DND-41 (cell line): ENCODE measurements around the gene CTNNA3.

Experiments used
- ATAC-seq: fragments of 200-7000 bp; cut with Tn5 transposase; 3 replicates; pipeline ENCODE4 v1.9.1; 2021; ENCODE audit warnings: low read depth; ENCODE audit not compliant: insufficient read depth
- DNase-seq: peaks from one replicate; pipeline ENCODE4 v3.0.0-alpha.2; 2020
- H2AFZ ChIP-seq: 2 replicates; pipeline ENCODE4 v1.6.0; 2012; ENCODE audit warnings: low read depth, low read length
- H3K27ac ChIP-seq: 2 replicates; pipeline ENCODE4 v1.5.1; 2012; ENCODE audit warnings: low read length, inconsistent platforms
- H3K27me3 ChIP-seq: fragments of 200-600 bp; sonication (generic); 2 replicates; pipeline ENCODE4 v1.6.0; 2012; ENCODE audit warnings: low read length, mild to moderate bottlenecking, inconsistent platforms; ENCODE audit not compliant: insufficient read depth, poor library complexity
- H3K36me3 ChIP-seq: 2 replicates; pipeline ENCODE4 v1.5.1; 2012; ENCODE audit warnings: low read length, inconsistent platforms; ENCODE audit not compliant: insufficient read depth
- H3K4me1 ChIP-seq: 2 replicates; pipeline ENCODE4 v1.5.1; 2012; ENCODE audit warnings: mild to moderate bottlenecking, low read length; ENCODE audit not compliant: insufficient read depth
- H3K4me2 ChIP-seq: 2 replicates; pipeline ENCODE4 v1.6.0; 2012; ENCODE audit warnings: mild to moderate bottlenecking, moderate library complexity, low read length, inconsistent platforms; ENCODE audit not compliant: insufficient read depth
- H3K4me3 ChIP-seq, 2 experiments: fragments of 200-600 bp in 1 of 2; shearing (Covaris generic) in 1 of 2; 2 replicates each; pipeline ENCODE4 v1.5.1; 2012 to 2016; ENCODE audit warnings: inconsistent platforms in 2 of 2, low read length in 2 of 2, mild to moderate bottlenecking in 2 of 2, low read depth in 1 of 2, moderate library complexity in 1 of 2
- H3K79me2 ChIP-seq: 2 replicates; pipeline ENCODE4 v1.6.0; 2012; ENCODE audit warnings: low read length, inconsistent platforms; ENCODE audit not compliant: insufficient read depth
- H3K9ac ChIP-seq: 2 replicates; pipeline ENCODE4 v1.6.0; 2012; ENCODE audit warnings: low read depth, mild to moderate bottlenecking, inconsistent platforms, low read length, moderate library complexity
- H3K9me3 ChIP-seq: 2 replicates; pipeline ENCODE4 v1.5.1; 2012; ENCODE audit warnings: low read length, moderate library complexity, mild to moderate bottlenecking, inconsistent platforms; ENCODE audit not compliant: insufficient read depth, severe bottlenecking
- H4K20me1 ChIP-seq: 2 replicates; pipeline ENCODE4 v1.6.0; 2012; ENCODE audit warnings: low read length; ENCODE audit not compliant: insufficient read depth
- EZH2 ChIP-seq: IDR thresholded peaks from 3 replicates; pipeline ENCODE4 v1.6.1; 2012; ENCODE audit warnings: borderline replicate concordance, low read depth, mild to moderate bottlenecking, moderate library complexity, low read length, inconsistent platforms; ENCODE audit not compliant: severe bottlenecking
- TF ChIP-seq, protein P1 (sequence below): IDR thresholded peaks from 2 replicates; pipeline ENCODE4 v1.5.1; 2012; ENCODE audit warnings: borderline replicate concordance, low read length, moderate library complexity, mild to moderate bottlenecking; ENCODE audit not compliant: poor library complexity, severe bottlenecking; ENCODE audit errors: extremely low read depth

Gene CTNNA3

DNA sequence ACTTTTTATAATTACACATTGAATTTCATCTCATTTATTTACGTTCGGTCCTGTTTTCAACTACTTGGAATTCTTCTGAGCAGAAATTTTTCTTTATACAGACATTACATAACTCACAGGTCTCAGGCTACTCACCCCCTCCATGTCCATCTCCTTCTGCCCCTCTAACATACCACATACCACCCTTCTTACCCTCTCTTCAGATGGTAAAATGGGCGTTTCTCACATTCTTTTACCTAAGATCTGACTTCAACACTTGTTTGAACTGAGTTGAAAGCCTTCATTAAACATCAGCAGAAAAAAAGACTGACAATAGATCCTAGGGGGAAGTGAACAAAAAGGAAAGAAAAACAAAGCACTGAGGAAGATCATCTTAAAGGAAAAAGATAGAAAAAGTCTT, 309.7 kb downstream of the CTNNA3 start:
- Histone ChIP-seq H3K36me3 (no peaks in the 10 kb centered on the region), H3K27me3 (no peaks in the 10 kb centered on the region), H3K4me3 (no peak overlapping the region), H4K20me1 (no peaks in the 10 kb centered on the region), H3K27ac (no peak overlapping the region), H3K4me2 (no peak overlapping the region), H3K9me3 (no peaks in the 10 kb centered on the region), H3K4me1 (no peaks in the 10 kb centered on the region), H3K9ac (no peak overlapping the region), H2AFZ (no peak overlapping the region), H3K79me2 (no peaks in the 10 kb centered on the region)
- DNase-seq (no peak), ATAC-seq (no peak)
- no peak for TF ChIP-seq EZH2
- TF ChIP-seq, protein P1, sequence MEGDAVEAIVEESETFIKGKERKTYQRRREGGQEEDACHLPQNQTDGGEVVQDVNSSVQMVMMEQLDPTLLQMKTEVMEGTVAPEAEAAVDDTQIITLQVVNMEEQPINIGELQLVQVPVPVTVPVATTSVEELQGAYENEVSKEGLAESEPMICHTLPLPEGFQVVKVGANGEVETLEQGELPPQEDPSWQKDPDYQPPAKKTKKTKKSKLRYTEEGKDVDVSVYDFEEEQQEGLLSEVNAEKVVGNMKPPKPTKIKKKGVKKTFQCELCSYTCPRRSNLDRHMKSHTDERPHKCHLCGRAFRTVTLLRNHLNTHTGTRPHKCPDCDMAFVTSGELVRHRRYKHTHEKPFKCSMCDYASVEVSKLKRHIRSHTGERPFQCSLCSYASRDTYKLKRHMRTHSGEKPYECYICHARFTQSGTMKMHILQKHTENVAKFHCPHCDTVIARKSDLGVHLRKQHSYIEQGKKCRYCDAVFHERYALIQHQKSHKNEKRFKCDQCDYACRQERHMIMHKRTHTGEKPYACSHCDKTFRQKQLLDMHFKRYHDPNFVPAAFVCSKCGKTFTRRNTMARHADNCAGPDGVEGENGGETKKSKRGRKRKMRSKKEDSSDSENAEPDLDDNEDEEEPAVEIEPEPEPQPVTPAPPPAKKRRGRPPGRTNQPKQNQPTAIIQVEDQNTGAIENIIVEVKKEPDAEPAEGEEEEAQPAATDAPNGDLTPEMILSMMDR, result no peak

DNA sequence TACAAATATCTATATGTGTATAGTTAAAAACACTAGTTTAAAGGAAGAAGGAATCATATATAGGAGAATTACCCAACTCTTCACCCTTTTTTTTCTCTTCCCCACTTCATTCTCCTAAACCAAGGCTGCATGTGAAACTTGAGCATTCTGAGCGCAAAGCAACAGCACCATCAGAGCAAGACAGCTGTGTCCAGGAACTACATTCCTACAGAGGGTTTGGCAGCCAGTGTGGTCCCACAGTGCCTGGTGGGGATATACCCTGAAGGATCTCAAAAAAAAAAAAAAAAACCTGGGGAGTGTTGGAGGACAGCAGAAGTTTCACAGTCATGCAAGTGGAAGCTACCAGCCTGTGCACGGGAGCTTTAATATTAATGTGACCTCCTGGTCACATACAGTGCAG, 310.4 kb downstream of the CTNNA3 start:
- H3K27ac ChIP-seq, result no peak overlapping the region
- ATAC-seq (no peak), DNase-seq (no peak)
- H3K27me3 ChIP-seq, result no peaks in the 10 kb centered on the region
- no peaks in the 10 kb centered on the region for H3K79me2 ChIP-seq
- no peak overlapping the region for H3K4me2 ChIP-seq
- H3K9ac ChIP-seq, result no peak overlapping the region
- H3K4me3 ChIP-seq, result no peak overlapping the region
- H3K4me1 ChIP-seq, result no peaks in the 10 kb centered on the region
- TF ChIP-seq EZH2, result no peak
- TF ChIP-seq, protein P1, result no peak
- H4K20me1 ChIP-seq, result no peaks in the 10 kb centered on the region
- H2AFZ ChIP-seq, result no peak overlapping the region
- H3K9me3 ChIP-seq, result no peaks in the 10 kb centered on the region
- H3K36me3 ChIP-seq, result no peaks in the 10 kb centered on the region

DNA sequence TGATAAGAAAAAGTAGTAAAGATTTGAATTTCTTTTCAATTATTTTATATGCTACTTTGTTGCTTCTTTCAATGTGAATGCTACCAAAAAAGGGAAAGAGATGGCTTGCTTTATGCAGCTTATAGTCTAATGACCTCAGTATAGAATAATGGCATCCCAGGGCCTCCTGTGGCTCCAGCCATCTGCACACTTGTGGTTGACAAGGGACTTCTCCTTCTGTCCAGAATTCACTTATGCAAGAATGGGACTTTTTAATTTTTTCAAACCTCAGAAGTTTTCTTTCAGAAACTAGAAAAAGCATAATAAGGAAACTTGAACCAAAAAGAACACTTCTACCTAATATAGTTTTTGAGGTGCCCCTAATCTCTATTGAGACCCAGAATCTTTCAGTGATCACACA, 310.9 kb downstream of the CTNNA3 start:
- no peaks in the 10 kb centered on the region for H3K9me3 ChIP-seq
- DNase-seq (no peak), ATAC-seq (no peak)
- H3K36me3 ChIP-seq, result no peaks in the 10 kb centered on the region
- no peak overlapping the region for H3K4me2 ChIP-seq
- TF ChIP-seq EZH2, result no peak
- TF ChIP-seq, protein P1, result no peak
- no peaks in the 10 kb centered on the region for H3K79me2 ChIP-seq
- no peaks in the 10 kb centered on the region for H3K27me3 ChIP-seq
- H3K27ac ChIP-seq, result no peak overlapping the region
- no peak overlapping the region for H3K4me3 ChIP-seq
- no peaks in the 10 kb centered on the region for H4K20me1 ChIP-seq
- H2AFZ ChIP-seq, result no peak overlapping the region
- no peak overlapping the region for H3K9ac ChIP-seq
- no peaks in the 10 kb centered on the region for H3K4me1 ChIP-seq
